ENCODE data around the gene TTC36. TPM values are rescaled to one million over a fixed set of nuclear protein-coding genes. Genes with fewer than 3 reads are reported as not detected.
"Not testable (repeated sequence)": the region's sequence is repeated elsewhere in the genome, so short reads cannot be mapped to it uniquely, and the experiment has no call there.

The TTC36 gene
- total RNA-seq, 1 experiment from 2014 or later, result 0.32 TPM

DNA sequence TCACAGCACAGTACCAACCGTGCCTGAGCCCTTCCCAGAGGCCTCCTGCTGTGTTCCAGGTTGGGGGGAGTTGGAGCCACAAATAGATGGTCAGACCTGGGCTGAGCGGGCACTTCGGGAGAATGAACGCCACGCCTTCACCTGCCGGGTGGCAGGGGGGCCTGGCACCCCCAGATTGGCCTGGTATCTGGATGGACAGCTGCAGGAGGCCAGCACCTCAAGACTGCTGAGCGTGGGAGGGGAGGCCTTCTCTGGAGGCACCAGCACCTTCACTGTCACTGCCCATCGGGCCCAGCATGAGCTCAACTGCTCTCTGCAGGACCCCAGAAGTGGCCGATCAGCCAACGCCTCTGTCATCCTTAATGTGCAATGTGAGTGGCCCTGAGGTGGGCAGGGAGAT lies 4.8 kb downstream of the TTC36 start:
- no peak for DNase-seq (ENCODE audit: low read depth)

GRCh38 chr11:118532852-118533768 lies 5.8 kb downstream of the TTC36 start:
- no peak for DNase-seq (ENCODE audit: low read depth)

DNA sequence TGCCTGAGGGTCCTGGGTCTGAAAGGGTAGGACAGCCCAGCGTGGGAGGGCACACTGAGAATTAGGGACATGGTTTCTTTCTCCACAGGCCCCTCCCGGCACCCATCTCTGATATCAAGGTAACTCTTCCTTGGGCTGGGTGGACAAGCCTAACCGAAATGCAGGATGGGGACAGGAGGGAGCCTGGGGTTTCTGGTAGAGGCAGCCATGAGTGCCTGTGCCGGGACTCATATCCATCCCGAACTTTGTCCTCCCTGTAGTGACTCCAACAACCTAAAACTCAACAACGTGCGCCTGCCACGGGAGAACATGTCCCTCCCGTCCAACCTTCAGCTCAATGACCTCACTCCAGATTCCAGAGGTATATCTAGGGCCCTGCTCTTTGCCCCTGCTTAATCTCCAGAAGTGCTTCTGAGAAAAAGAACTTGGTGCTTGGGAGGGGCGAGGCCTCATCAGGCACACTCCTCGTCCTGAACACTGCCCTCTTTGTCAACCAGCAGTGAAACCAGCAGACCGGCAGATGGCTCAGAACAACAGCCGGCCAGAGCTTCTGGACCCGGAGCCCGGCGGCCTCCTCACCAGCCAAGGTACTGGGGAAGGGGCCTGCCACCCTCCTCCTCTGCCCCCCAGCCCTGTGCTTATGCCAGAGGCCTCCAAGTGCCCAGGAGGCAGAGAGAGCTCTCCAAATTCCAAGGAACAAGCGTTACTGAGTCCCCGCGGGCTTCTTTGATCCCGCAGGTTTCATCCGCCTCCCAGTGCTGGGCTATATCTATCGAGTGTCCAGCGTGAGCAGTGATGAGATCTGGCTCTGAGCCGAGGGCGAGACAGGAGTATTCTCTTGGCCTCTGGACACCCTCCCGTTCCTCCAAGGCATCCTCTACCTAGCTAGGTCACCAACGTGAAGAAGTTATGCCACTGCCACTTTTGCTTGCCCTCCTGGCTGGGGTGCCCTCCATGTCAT lies 6.8 kb downstream of the TTC36 start:
- no peak for DNase-seq (ENCODE audit: low read depth)

DNA sequence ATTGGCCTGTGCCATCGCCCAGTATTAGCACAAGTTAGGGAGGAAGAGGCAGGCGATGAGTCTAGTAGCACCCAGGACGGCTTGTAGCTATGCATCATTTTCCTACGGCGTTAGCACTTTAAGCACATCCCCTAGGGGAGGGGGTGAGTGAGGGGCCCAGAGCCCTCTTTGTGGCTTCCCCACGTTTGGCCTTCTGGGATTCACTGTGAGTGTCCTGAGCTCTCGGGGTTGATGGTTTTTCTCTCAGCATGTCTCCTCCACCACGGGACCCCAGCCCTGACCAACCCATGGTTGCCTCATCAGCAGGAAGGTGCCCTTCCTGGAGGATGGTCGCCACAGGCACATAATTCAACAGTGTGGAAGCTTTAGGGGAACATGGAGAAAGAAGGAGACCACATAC lies 8.0 kb downstream of the TTC36 start:
- DNase-seq (ENCODE audit: low read depth), result no peak

DNA sequence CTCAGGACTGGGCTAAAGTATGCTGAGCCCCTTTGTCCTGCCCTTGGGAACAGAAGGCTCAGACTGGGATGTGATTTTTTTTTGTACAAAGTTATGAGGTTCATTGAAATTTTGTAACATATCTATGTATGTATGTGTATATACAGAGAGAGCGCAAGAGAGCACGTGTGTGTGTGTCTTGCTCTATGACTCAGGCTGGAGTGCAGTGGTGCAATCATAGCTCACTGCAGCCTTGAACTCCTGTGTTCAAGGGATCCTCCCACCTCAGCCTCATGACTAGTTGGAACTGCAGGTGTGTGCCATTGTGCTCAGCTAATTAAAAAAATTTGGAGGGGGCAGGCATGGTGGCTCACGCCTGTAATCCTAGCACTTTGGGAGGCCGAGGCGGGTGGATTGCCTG lies 9.5 kb downstream of the TTC36 start:
- no peak for DNase-seq (ENCODE audit: low read depth)

GRCh38 chr11:118537409-118537980 lies 10.2 kb downstream of the TTC36 start:
- DNase-seq (ENCODE audit: low read depth), result peak; percentile 40

DNA sequence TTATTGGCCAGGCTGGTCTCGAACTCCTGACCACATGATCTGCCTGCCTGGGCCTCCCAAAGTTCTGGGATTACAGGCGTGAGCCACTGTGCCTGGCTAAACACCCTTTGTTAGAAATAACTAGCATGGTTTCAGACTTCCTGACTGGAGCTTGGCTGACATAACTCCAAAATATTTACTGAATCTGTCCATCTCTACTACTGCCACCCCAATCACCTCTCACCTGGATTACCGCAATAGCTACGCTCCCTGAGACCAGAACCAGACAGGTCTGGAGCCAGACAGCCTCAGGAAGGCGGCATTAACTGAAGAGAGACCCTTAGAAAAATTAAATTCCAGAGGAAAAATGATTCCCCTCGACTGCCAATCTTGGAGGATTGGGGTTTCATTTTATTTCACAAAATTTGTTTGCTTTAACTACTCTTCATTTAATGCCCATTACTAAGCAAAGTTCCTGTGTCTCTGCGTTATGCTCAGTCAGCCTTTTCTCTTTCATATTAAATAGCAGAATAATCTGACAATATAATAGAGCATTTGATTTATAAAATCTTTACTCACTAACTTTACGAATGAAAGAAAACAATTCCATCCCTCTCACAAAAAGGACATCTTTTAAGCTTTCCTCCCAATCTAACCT lies 16.9 kb downstream of the TTC36 start:
- no peak for DNase-seq (ENCODE audit: low read depth)

DNA sequence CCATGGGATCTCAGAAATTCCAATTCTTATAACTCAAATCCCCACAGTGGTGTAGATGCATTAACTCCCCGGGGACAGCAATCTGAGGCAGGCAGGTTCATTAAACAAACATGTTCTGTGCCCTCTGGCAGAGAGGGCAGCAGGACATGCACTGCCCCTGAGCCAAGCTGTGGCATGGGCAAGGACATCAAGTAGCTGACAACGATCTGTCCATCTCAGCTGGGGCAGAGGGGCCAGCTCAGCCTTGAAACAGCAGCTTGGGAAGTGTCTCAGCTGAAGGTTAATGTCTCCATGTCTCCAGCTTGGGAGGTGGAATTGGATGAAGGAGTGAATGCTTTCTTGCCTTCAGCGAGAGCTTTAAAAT lies 17.4 kb downstream of the TTC36 start:
- DNase-seq (ENCODE audit: low read depth), result no peak

- DNase-seq (ENCODE audit: low read depth), result no peak
Observed at GRCh38 chr11:118545533-118545932, 18.3 kb downstream of the TTC36 start.

DNA sequence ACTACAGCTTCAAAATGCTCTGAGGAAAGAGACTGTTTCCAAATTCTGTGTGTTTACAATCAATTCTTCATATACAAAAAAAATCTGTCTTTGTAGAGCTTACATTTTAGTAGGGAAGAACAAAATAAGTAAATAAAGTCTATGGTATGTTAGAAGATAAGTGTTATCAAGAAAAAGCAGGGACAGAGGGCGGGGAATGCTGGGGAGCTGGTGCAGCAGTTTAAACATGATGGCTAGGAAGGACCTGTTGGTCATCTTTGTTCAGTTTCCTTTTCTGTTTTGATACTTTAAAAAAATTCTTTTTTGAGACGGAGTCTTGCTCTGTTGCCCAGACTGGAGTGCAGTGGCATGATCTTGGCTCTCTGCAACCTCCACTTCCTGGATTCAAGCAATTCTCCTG lies 19.9 kb downstream of the TTC36 start:
- no peak for DNase-seq (ENCODE audit: low read depth)

DNA sequence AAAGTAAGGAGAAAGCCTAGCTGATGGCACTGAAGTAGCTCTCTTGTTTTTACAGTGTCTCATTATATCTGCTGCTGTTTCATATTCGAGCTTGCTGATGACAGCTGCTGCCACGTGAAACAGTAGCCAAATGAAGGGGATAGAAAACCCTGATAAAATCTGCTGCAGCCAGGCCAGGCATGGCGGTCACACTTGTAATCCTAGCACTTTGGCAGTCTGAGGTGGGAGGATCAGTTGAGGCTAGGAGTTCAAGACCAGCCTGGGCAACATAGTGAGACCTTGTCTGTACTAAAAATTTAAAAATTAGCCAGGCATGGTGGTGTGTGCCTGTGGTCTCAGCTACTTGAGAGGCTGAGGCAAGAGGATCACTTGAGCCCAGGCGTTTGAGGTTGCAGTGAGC lies 25.1 kb downstream of the TTC36 start:
- no peak for DNase-seq (ENCODE audit: low read depth)

DNA sequence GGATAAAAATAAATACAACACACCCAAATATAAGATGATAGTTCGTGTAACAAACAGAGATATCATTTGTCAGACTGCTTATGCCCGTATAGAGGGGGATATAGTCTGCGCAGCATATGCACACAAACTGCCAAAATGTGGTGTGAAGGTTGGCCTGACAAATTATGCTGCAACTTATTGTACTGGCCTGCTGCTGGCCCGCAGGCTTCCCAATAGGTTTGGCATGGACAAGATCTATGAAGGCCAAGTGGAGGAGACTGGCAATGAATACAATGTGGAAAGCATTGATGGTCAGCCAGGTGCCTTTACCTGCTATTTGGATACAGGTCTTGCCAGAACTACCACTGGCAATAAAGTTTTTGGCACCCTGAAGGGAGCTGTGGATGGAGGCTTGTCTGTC lies 33.5 kb downstream of the TTC36 start:
- no peak for DNase-seq (ENCODE audit: low read depth)

GRCh38 chr11:118565051-118565450 lies 37.8 kb downstream of the TTC36 start:
- DNase-seq (ENCODE audit: low read depth), result peak; percentile 11

DNA sequence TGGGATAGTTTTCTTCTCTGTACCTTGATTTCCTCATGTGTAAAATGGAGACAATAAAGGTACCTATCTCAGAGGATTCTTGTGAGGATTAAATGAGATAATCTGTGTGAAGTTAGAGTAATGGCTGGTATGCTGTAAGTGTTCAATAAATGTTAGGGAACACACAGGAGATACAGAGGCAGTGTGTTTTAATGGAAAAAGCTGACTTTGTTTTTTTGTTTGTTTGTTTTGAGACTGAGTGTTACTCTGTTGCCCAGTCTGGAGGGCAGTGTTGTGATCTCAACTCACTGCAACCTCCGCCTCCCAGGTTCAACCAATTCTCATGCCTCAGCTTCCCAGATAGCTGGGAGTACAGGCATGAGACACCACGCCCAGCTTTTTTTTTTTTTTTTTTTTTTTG lies 42.4 kb downstream of the TTC36 start:
- DNase-seq (ENCODE audit: low read depth), result no peak

- DNase-seq (ENCODE audit: low read depth), result no peak
Observed at GRCh38 chr11:118570787-118571186, 43.5 kb downstream of the TTC36 start.

GRCh38 chr11:118571701-118572060 lies 44.4 kb downstream of the TTC36 start:
- peak; percentile 22 for DNase-seq (ENCODE audit: low read depth)

DNA sequence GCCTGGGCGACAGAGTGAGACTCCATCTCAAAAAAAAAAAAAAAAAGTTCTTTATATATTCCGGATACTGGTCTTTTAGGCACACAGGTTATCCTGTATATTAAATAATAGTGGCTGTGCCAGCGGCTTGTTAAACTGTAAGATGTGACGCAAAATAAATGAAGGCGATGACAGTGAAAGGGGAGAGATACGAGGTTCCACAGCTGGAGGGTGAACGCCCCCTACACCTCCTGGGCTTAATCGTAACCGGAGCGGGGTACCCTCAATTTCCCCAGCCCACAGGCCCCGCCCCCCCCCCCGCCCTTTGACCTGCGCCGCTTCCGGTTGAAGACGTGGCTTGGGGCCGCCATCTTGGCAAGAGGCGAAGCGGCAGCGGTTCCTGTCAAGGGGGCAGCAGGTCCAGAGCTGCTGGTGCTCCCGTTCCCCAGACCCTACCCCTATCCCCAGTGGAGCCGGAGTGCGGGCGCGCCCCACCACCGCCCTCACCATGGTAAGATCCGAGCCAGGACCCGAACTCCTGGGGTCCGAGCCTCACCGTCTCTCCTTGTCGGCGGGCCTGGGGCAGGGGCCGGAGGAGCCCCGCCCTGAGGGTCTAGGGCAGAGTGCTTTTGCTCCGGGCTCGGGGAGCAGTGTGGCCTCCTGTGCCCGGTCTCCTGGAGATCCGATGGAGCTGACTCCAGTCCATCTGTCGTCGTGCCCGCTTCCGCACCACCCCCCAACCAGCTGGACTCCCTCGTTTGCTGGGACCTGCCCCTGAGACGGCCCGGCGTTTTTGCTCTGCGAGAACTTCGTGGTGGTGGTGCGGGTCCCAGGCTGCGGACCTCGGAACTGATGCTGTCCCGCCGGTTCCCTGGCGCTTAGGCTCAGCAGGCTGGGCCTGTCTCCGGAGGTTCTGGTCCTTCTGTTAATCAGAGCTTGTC lies 45.0 kb downstream of the TTC36 start, which contains the start of gene ARCN1:
ARCN1 (plus strand) TSS at position 349 of the 920 bp plus-strand sequence; CDS start at position 488, 139 bp downstream.
- DNase-seq (ENCODE audit: low read depth), result peak; percentile 71

DNA sequence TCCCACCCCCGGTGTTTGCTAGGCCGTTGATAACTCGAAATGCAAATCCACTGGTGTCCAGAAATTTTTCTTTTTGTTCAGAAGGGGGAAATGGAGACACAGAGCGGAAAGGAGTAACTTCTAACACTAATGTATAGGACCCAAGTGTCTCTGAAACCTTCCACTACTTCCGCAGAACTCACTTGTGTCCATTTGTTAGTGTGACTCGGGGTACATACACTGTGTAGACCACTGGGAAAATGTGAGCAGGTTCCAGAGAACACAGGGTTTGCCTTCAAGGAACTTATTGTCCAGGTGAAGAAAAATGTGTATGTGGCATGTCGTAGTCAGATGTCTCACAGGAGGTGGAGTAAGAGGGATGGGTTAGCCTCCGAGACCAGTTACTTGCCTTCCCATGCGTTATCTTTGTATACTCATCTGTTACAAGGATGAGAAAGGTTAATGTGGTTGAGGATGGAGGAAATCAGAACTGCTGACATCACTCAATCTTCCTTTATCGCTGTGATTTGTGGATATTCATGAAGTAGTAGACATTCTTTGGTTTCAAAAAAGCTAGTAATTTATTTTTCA lies 45.8 kb downstream of the TTC36 start:
- DNase-seq (ENCODE audit: low read depth), result peak; percentile 67

- DNase-seq (ENCODE audit: low read depth), result no peak
Observed at GRCh38 chr11:118574636-118575035, 47.4 kb downstream of the TTC36 start.

DNA sequence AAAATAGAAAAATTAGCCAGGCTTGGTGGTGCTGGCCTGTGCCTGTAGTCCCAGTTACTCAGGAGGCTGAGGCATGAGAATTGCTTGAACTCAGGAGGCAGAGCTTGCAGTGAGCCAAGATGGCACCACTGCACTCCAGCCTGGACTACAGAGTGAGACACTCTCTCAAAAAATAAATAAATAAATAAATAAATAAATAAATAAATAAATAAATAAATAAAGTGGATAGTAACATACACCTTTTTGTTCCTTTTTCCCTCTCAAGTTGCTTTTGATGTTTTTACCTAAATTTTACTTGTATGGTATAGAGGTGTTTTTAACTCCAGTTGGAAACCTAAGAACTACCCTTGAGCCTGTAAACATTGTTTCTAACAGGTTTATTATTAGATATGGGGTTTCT lies 50.7 kb downstream of the TTC36 start:
- not testable (repeated sequence) for DNase-seq (ENCODE audit: low read depth)
